Measurements from ENCODE around the gene APC2. TPM values are rescaled to one million over a fixed set of nuclear protein-coding genes. Genes with fewer than 3 reads are reported as not detected.
"Not testable (repeated sequence)": the region's sequence is repeated elsewhere in the genome, so short reads cannot be mapped to it uniquely, and the experiment has no call there.

The APC2 gene
- total RNA-seq, 2 donors from 2014 or later = 0.38 to 0.57 TPM

DNA sequence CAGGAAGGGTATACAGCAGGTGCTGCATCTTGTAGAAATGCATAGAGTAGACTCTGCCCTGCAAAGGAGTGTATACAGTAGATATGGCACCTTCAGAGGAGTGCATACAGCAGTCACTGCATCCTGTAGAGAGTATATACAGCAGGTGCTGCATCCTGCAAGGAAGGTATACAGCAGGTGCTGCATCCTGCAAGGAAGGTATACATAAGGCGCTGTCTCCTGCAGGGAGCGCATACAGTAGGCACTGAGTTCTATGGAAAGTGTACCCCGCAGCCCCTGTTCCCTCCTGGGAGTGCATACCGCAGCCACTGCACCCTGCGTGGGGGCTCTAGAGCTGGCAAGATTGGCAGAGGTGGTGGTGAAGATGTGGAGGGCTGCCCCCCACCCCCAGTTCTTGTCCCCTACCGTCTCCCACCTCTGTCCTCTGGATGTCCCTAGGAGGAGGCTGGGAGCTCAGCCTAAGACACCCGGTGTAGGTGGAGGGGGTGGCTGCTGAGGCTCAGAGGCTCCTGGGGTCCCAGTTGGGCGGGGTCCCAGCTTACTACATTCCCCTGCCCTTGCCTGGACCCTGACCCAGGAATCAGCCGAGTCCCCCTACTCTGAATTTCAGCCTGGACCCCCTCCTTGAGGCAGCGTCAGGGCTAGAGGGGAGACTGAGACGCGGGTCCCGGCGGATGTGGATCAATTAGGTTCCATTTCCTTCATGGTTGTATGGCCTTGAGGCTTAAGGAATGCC is 65.2 kb downstream of the APC2 start:
- Histone ChIP-seq H3K27ac (ENCODE audit: low read depth, low read length) (no peak overlapping the region), H3K9ac (ENCODE audit: extremely low read depth, low read length, poor library complexity, severe bottlenecking) (no peak overlapping the region), H3K9me3 (ENCODE audit: control insufficient read depth, low read length) (no peaks in the 10 kb centered on the region), H3K36me3 (ENCODE audit: control insufficient read depth, insufficient read depth, low read length) (no peaks in the 10 kb centered on the region), H3K4me1 (ENCODE audit: control insufficient read depth, insufficient read depth, low read length) (peaks cover 6% of the 10 kb centered on the region), H3K27me3 (ENCODE audit: control insufficient read depth, insufficient read depth, low read length, poor library complexity, severe bottlenecking) (peaks cover 43% of the 10 kb centered on the region), H3K4me3 (ENCODE audit: low read length) (no peak overlapping the region)
- WGBS, 2 experiments (ENCODE audit: insufficient coverage in 1 of 2, insufficient read length in 1 of 2) = 80 to 83% methylated on average over 7 to 13 of the region's 14 CpGs
- no peaks in the 10 kb centered on the region for H3K4me1 Mint-ChIP-seq
- H3K9me3 Mint-ChIP-seq = peaks cover 3% of the 10 kb centered on the region
- H3K27me3 Mint-ChIP-seq (ENCODE audit: insufficient read depth) = peaks cover 60% of the 10 kb centered on the region
- H3K27ac Mint-ChIP-seq = no peak overlapping the region
- no peak for DNase-seq
- no peak overlapping the region for H3K4me3 Mint-ChIP-seq
- TF ChIP-seq, protein P1, sequence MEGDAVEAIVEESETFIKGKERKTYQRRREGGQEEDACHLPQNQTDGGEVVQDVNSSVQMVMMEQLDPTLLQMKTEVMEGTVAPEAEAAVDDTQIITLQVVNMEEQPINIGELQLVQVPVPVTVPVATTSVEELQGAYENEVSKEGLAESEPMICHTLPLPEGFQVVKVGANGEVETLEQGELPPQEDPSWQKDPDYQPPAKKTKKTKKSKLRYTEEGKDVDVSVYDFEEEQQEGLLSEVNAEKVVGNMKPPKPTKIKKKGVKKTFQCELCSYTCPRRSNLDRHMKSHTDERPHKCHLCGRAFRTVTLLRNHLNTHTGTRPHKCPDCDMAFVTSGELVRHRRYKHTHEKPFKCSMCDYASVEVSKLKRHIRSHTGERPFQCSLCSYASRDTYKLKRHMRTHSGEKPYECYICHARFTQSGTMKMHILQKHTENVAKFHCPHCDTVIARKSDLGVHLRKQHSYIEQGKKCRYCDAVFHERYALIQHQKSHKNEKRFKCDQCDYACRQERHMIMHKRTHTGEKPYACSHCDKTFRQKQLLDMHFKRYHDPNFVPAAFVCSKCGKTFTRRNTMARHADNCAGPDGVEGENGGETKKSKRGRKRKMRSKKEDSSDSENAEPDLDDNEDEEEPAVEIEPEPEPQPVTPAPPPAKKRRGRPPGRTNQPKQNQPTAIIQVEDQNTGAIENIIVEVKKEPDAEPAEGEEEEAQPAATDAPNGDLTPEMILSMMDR (conservative IDR thresholded peaks at IDR 0.05) = no peak
- H3K36me3 Mint-ChIP-seq (ENCODE audit: low read depth) = no peaks in the 10 kb centered on the region

DNA sequence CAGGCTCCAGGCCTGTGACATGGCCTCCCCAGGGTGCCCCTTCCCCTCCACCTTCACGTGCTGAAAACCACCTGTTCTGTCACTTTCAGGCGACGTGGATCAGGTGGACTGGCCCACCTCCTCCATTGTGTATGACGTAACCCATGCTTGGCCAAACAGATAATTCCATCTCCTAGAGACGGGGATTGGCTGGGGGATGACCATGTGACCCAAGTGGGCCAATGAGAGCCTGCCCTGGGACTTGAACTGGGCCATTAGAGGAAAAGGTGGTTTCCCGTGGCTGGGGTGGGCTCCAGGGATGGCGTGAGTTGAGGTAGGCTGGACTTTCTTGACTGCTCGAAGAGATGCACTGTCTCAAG is 66.5 kb downstream of the APC2 start:
- H3K9me3 ChIP-seq (ENCODE audit: control insufficient read depth, low read length) = no peaks in the 10 kb centered on the region
- Mint-ChIP-seq H3K4me1 (no peaks in the 10 kb centered on the region), H3K36me3 (ENCODE audit: low read depth) (no peaks in the 10 kb centered on the region), H3K9me3 (peaks cover 3% of the 10 kb centered on the region), H3K4me3 (no peak overlapping the region), H3K27ac (no peak overlapping the region), H3K27me3 (ENCODE audit: insufficient read depth) (peaks cover 59% of the 10 kb centered on the region)
- peaks cover 39% of the 10 kb centered on the region for H3K27me3 ChIP-seq (ENCODE audit: control insufficient read depth, insufficient read depth, low read length, poor library complexity, severe bottlenecking)
- DNase-seq = no peak
- TF ChIP-seq, protein P1 (conservative IDR thresholded peaks at IDR 0.05) = no peak
- H3K27ac ChIP-seq (ENCODE audit: low read depth, low read length) = no peak overlapping the region
- WGBS, 2 experiments (ENCODE audit: insufficient coverage in 1 of 2, insufficient read length in 1 of 2) = 82 to 84% methylated on average over 7 to 8 of the region's 8 CpGs
- no peaks in the 10 kb centered on the region for H3K36me3 ChIP-seq (ENCODE audit: control insufficient read depth, insufficient read depth, low read length)
- H3K4me3 ChIP-seq (ENCODE audit: low read length) = no peak overlapping the region
- no peak overlapping the region for H3K9ac ChIP-seq (ENCODE audit: extremely low read depth, low read length, poor library complexity, severe bottlenecking)
- no peaks in the 10 kb centered on the region for H3K4me1 ChIP-seq (ENCODE audit: control insufficient read depth, insufficient read depth, low read length)

DNA sequence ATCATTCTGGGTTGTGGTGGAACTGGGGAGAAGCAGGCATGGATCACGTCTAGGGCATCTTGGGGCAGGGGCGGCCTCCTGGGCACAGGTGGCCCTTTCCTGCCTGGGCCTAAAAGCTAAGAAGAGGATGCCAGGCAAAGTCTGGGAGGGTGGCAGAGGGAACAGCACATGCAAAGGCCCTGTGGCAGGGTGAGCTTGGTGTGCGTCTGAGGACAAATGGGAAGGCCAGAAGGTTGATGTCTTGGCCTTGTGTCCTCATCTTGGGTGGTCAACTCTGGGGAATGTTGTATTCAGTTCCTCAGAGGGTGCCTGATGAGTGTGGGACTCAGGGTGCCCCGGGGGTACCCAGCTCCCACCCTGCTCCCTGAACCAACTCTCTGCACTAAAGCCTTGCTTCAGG is 68.5 kb downstream of the APC2 start:
- no peaks in the 10 kb centered on the region for H3K4me1 ChIP-seq (ENCODE audit: control insufficient read depth, insufficient read depth, low read length)
- Mint-ChIP-seq H3K36me3 (ENCODE audit: low read depth) (no peaks in the 10 kb centered on the region), H3K9me3 (peaks cover 3% of the 10 kb centered on the region), H3K4me1 (no peaks in the 10 kb centered on the region), H3K27me3 (ENCODE audit: insufficient read depth) (peaks cover 70% of the 10 kb centered on the region), H3K4me3 (no peak overlapping the region), H3K27ac (no peak overlapping the region)
- TF ChIP-seq, protein P1 (conservative IDR thresholded peaks at IDR 0.05) = no peak
- no peaks in the 10 kb centered on the region for H3K36me3 ChIP-seq (ENCODE audit: control insufficient read depth, insufficient read depth, low read length)
- no peak overlapping the region for H3K9ac ChIP-seq (ENCODE audit: extremely low read depth, low read length, poor library complexity, severe bottlenecking)
- DNase-seq = no peak
- H3K27me3 ChIP-seq (ENCODE audit: control insufficient read depth, insufficient read depth, low read length, poor library complexity, severe bottlenecking) = peaks cover 43% of the 10 kb centered on the region
- H3K4me3 ChIP-seq (ENCODE audit: low read length) = no peak overlapping the region
- no peaks in the 10 kb centered on the region for H3K9me3 ChIP-seq (ENCODE audit: control insufficient read depth, low read length)
- 83 to 86% methylated on average over 3 to 4 of the region's 4 CpGs for whole genome bisulfite sequencing, 2 experiments (ENCODE audit: insufficient coverage in 1 of 2, insufficient read length in 1 of 2)
- no peak overlapping the region for H3K27ac ChIP-seq (ENCODE audit: low read depth, low read length)

DNA sequence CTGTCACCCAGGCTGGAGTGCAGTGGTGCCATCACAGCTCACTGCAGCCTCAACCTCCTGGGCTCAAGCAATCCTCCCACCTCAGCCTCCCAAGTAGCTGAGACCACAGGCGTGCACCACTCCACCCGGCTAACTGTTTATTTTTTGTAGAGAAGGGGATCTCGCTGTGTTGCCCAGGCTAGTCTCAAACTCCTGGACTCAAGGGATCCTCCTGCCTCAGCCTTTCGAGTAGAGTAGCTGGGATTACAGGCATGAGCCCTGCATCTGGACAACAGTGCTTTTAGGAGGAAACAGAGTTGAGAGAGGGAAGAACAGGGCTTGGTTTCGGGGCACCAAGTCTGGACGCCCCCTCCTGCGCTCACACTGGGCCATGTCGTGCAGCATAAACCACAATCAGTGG is 69.9 kb downstream of the APC2 start:
- H3K27ac Mint-ChIP-seq; H3K4me1 Mint-ChIP-seq; H3K9ac ChIP-seq (ENCODE audit: extremely low read depth, low read length, poor library complexity, severe bottlenecking); H3K4me1 ChIP-seq (ENCODE audit: control insufficient read depth, insufficient read depth, low read length); H3K36me3 Mint-ChIP-seq (ENCODE audit: low read depth); H3K27ac ChIP-seq (ENCODE audit: low read depth, low read length); H3K9me3 Mint-ChIP-seq; H3K36me3 ChIP-seq (ENCODE audit: control insufficient read depth, insufficient read depth, low read length); H3K9me3 ChIP-seq (ENCODE audit: control insufficient read depth, low read length); H3K4me3 ChIP-seq (ENCODE audit: low read length); H3K4me3 Mint-ChIP-seq; DNase-seq: not testable (repeated sequence)
- WGBS, 2 experiments (ENCODE audit: insufficient coverage in 1 of 2, insufficient read length in 1 of 2) = 84 to 98% methylated on average over 7 to 8 of the region's 8 CpGs
- peaks cover 42% of the 10 kb centered on the region for H3K27me3 ChIP-seq (ENCODE audit: control insufficient read depth, insufficient read depth, low read length, poor library complexity, severe bottlenecking)
- H3K27me3 Mint-ChIP-seq (ENCODE audit: insufficient read depth) = peaks cover 70% of the 10 kb centered on the region

All from endodermal cell (in vitro differentiated cells).